OCI-LY1 (cell line): ENCODE data around the gene P4HTM.

ENCODE experiments used
- H2AFZ ChIP-seq: fragments of 200-600 bp; sonication (generic), shearing (Covaris generic); 2 replicates; pipeline ENCODE4 v1.6.0; 2014; ENCODE audit warnings: antibody characterized with exemption, mild to moderate bottlenecking, low read length
- H3F3A ChIP-seq: fragments of 200-600 bp; sonication (generic), shearing (Covaris generic); 2 replicates; pipeline ENCODE4 v1.6.0; 2014; ENCODE audit warnings: mild to moderate bottlenecking, antibody characterized with exemption, low read length, moderate library complexity; ENCODE audit not compliant: insufficient read depth
- H3K27ac ChIP-seq: fragments of 200-600 bp; sonication (generic); 2 replicates; pipeline ENCODE4 v1.5.1; 2014; ENCODE audit warnings: low read length, mixed run types, mild to moderate bottlenecking, low read depth; ENCODE audit not compliant: poor library complexity, severe bottlenecking
- H3K27me3 ChIP-seq: fragments of 200-600 bp; sonication (generic); 2 replicates; pipeline ENCODE4 v1.6.0; 2014; ENCODE audit warnings: antibody characterized with exemption, mild to moderate bottlenecking, low read length, moderate library complexity; ENCODE audit not compliant: insufficient read depth
- H3K36me3 ChIP-seq: fragments of 200-600 bp; sonication (generic); 2 replicates; pipeline ENCODE4 v1.6.1; 2014; ENCODE audit warnings: mild to moderate bottlenecking, antibody characterized with exemption, low read length, moderate library complexity, mixed read lengths; ENCODE audit not compliant: insufficient read depth
- H3K4me1 ChIP-seq: fragments of 200-600 bp; sonication (generic); 2 replicates; pipeline ENCODE4 v1.5.1; 2014; ENCODE audit warnings: mild to moderate bottlenecking, low read length, moderate library complexity; ENCODE audit not compliant: insufficient read depth, severe bottlenecking
- H3K4me2 ChIP-seq: fragments of 200-600 bp; sonication (generic), shearing (Covaris generic); 2 replicates; pipeline ENCODE4 v1.6.1; 2014; ENCODE audit warnings: low read length
- H3K4me3 ChIP-seq: fragments of 200-600 bp; sonication (generic); 2 replicates; pipeline ENCODE4 v1.5.1; 2014; ENCODE audit warnings: low read length, low read depth, mild to moderate bottlenecking, mixed read lengths; ENCODE audit not compliant: poor library complexity, severe bottlenecking
- H3K79me2 ChIP-seq: fragments of 200-600 bp; shearing (Covaris generic); 2 replicates; pipeline ENCODE4 v1.6.1; 2016; ENCODE audit warnings: mixed run types, low read length, mixed read lengths; ENCODE audit not compliant: insufficient read depth
- H3K9ac ChIP-seq: fragments of 200-600 bp; sonication (generic), shearing (Covaris generic); 2 replicates; pipeline ENCODE4 v1.6.1; 2014; ENCODE audit warnings: mild to moderate bottlenecking, low read length, mixed read lengths
- H3K9me2 ChIP-seq: fragments of 200-600 bp; sonication (generic), shearing (Covaris generic); 2 replicates; pipeline ENCODE4 v1.6.1; 2014; ENCODE audit warnings: low read depth, mild to moderate bottlenecking, low read length, mixed read lengths
- H3K9me3 ChIP-seq: fragments of 200-600 bp; shearing (Covaris generic); 2 replicates; pipeline ENCODE4 v1.6.1; 2014; ENCODE audit warnings: low read length, mixed read lengths
- H4K20me1 ChIP-seq: fragments of 200-600 bp; sonication (generic), shearing (Covaris generic); 2 replicates; pipeline ENCODE4 v1.6.0; 2016; ENCODE audit warnings: mild to moderate bottlenecking, low read length; ENCODE audit not compliant: insufficient read depth
- EZH2 ChIP-seq: fragments of 200-600 bp; sonication (generic), shearing (Covaris generic); IDR thresholded peaks from 2 replicates; pipeline ENCODE4 v1.8.0; 2017; ENCODE audit warnings: borderline replicate concordance, mixed run types, mild to moderate bottlenecking, antibody characterized with exemption, low read length, moderate library complexity, mixed read lengths
- TF ChIP-seq, protein P1 (sequence below): fragments of 200-600 bp; sonication (generic), shearing (Covaris generic); IDR thresholded peaks from 2 replicates; pipeline ENCODE4 v1.5.1; 2017; ENCODE audit warnings: mild to moderate bottlenecking, antibody characterized with exemption, low read length, moderate library complexity, mixed read lengths

The P4HTM gene

DNA sequence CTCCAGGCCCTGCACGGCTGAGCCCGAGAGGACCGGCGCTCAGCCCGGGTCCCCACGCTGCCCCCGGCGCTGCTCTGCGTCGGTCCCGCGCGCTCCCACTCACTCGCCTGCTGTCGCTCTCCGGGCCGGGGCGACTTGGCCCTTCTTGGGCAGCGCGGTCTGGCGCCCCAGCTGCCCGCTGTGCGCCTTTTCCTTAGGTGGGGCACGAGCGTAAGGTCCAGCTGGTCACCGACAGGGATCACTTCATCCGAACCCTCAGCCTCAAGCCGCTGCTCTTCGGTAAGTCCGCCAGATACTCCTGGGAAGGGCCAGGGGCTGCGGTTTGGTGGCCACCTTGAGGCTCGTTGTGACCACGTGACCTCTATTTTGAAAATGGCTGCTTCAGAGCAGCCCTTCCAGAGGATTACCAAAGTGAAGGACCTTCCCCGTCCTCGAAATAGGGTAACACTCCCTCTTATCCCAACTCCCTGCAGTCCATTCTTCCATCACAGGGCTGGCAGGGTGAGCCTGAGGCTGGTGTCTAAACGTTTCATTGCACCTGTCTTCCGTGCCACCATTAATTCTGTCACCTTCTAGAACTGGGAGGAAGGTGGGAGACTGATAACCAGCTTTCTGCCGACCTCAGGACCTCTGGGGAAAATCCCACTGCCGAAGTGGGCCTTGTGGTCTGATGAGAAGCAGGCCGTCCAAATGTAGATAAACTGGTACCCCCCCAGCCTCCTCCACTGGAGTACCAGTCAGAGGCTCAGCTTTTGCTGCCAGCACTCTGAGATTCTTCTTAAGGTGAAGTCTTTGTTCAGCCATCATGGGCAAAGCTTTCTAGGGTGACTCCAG lies 812 bp downstream of the P4HTM start:
- no peak overlapping the region for H2AFZ ChIP-seq
- H4K20me1 ChIP-seq, result no peaks in the 10 kb centered on the region
- H3K36me3 ChIP-seq, result peaks cover 15% of the 10 kb centered on the region; the same call in 1 of the 2 replicates
- H3K27ac ChIP-seq, result peak overlapping the region; percentile 73
- no peak for TF ChIP-seq EZH2
- H3K4me1 ChIP-seq, result peaks cover 24% of the 10 kb centered on the region
- H3K9me3 ChIP-seq, result no peaks in the 10 kb centered on the region
- H3K9me2 ChIP-seq, result no peaks in the 10 kb centered on the region
- H3K4me3 ChIP-seq, result peak overlapping the region; percentile 76
- H3F3A ChIP-seq, result no peaks in the 10 kb centered on the region
- H3K27me3 ChIP-seq, result no peaks in the 10 kb centered on the region
- peak overlapping the region; percentile 82 for H3K9ac ChIP-seq
- 0 out of 2 replicates have a peak, but pooled peaks cover 3% of the 10 kb centered on the region for H3K79me2 ChIP-seq
- H3K4me2 ChIP-seq, result peak overlapping the region; percentile 94

DNA sequence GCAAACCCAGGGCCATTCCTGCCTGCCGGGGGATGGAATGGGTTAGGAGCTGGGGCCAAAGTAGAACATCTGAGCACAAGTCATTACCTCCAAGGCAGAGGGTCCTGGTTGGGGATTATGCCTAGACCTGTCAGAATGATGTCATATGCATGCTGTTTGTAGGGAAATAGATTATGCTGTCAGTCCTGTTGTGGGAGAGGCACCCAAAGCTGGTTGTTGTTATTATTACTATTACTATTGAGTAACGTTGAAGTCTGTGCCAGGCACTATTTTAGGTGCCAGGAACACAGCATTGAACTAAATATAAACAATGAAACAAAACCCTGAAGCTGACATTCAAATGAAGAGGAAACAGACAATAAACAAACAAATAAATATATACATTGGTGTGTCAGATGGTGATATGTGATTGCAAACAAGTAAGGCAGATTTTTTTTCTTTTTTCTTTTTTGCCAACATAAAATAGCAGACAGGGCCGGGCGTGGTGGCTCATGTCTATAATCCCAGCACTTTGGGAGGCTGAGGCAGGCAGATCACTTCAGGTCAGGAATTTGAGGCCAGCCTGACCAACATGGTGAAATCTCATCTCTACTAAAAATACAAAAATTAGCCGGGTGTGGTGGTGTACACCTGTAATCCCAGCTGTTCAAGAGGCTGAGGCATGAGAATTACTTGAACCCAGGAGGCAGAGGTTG lies 2.0 kb downstream of the P4HTM start:
- no peak for TF ChIP-seq EZH2
- TF ChIP-seq, protein P1, sequence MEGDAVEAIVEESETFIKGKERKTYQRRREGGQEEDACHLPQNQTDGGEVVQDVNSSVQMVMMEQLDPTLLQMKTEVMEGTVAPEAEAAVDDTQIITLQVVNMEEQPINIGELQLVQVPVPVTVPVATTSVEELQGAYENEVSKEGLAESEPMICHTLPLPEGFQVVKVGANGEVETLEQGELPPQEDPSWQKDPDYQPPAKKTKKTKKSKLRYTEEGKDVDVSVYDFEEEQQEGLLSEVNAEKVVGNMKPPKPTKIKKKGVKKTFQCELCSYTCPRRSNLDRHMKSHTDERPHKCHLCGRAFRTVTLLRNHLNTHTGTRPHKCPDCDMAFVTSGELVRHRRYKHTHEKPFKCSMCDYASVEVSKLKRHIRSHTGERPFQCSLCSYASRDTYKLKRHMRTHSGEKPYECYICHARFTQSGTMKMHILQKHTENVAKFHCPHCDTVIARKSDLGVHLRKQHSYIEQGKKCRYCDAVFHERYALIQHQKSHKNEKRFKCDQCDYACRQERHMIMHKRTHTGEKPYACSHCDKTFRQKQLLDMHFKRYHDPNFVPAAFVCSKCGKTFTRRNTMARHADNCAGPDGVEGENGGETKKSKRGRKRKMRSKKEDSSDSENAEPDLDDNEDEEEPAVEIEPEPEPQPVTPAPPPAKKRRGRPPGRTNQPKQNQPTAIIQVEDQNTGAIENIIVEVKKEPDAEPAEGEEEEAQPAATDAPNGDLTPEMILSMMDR, result no peak
- Histone ChIP-seq H3K4me2 (peak overlapping the region; percentile 94), H4K20me1 (no peaks in the 10 kb centered on the region), H3K27ac (peak overlapping the region; percentile 73), H3K27me3 (no peaks in the 10 kb centered on the region), H3K9me2 (no peaks in the 10 kb centered on the region), H3F3A (no peaks in the 10 kb centered on the region), H2AFZ (no peak overlapping the region), H3K9me3 (no peaks in the 10 kb centered on the region), H3K4me1 (peaks cover 24% of the 10 kb centered on the region), H3K36me3 (peaks cover 16% of the 10 kb centered on the region; the same call in 1 of the 2 replicates), H3K79me2 (0 out of 2 replicates have a peak, but pooled peaks cover 3% of the 10 kb centered on the region), H3K4me3 (peak overlapping the region; percentile 76), H3K9ac (peak overlapping the region; percentile 82; the same call in 1 of the 2 replicates)

DNA sequence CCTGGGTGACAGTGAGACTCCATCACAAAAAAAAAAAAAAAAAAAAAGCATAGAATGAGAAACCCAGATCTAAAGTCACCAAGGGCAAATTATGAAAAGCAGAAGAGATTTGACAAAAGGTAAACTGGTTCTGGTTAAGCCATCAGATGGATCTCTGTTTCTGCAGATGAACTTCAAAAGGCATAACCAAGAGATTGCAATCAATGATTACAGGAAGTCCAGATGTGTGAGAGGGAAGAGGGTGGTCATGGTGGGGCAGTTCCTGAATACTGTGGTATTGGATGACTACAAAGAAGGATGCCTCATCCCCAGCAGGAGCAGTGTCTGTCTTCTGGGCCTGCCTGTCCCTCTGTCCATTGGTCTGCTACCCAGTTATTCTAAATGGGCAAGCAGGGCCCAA lies 3.8 kb downstream of the P4HTM start:
- Histone ChIP-seq H4K20me1 (no peaks in the 10 kb centered on the region), H3K27ac (no peak overlapping the region), H3K27me3 (no peaks in the 10 kb centered on the region), H3K4me2 (no peak overlapping the region), H3F3A (no peaks in the 10 kb centered on the region), H3K9me2 (no peaks in the 10 kb centered on the region), H3K4me1 (peaks cover 23% of the 10 kb centered on the region), H3K9ac (no peak overlapping the region), H2AFZ (no peak overlapping the region), H3K36me3 (peaks cover 19% of the 10 kb centered on the region; the same call in 1 of the 2 replicates), H3K9me3 (no peaks in the 10 kb centered on the region), H3K4me3 (no peak overlapping the region), H3K79me2 (0 out of 2 replicates have a peak, but pooled peaks cover 3% of the 10 kb centered on the region)
- no peak for TF ChIP-seq EZH2
- TF ChIP-seq, protein P1, result no peak
